GM19193 (cell line): ENCODE measurements around the gene CDK5R1.
A peak's percentile ranks its signal among the peaks of the same experiment; 100 is the strongest.

Experiments used
- POLR2A ChIP-seq: IDR thresholded peaks from 4 replicates; pipeline ENCODE4 v1.6.1; 2011; ENCODE audit not compliant: insufficient read depth, insufficient read length; ENCODE audit errors: extremely low read depth

Gene CDK5R1

GRCh38 chr17:32485261-32486110, 1.3 kb upstream of the CDK5R1 start:
- TF ChIP-seq POLR2A = no peak

- peak; percentile 4 for TF ChIP-seq POLR2A
These were observed 587 bp upstream of the CDK5R1 start for GRCh38 chr17:32486111-32486700.

- peak; percentile 29 for TF ChIP-seq POLR2A
These were observed 832 bp downstream of the CDK5R1 start for GRCh38 chr17:32487473-32488176.

- peak; percentile 22 for TF ChIP-seq POLR2A
These were observed 1.4 kb downstream of the CDK5R1 start for GRCh38 chr17:32488177-32488542.

GRCh38 chr17:32488604-32489180, 1.9 kb downstream of the CDK5R1 start:
- no peak for TF ChIP-seq POLR2A

GRCh38 chr17:32489320-32490100, 2.7 kb downstream of the CDK5R1 start:
- TF ChIP-seq POLR2A = no peak

GRCh38 chr17:32490101-32490482, 3.3 kb downstream of the CDK5R1 start:
- peak; percentile 63 for TF ChIP-seq POLR2A

- TF ChIP-seq POLR2A = peak; percentile 55
These were observed 4.8 kb downstream of the CDK5R1 start for GRCh38 chr17:32491371-32492263.

GRCh38 chr17:32492264-32492589, 5.4 kb downstream of the CDK5R1 start:
- TF ChIP-seq POLR2A = no peak

- TF ChIP-seq POLR2A = no peak
These were observed 6.0 kb downstream of the CDK5R1 start for GRCh38 chr17:32492648-32493289.

- no peak for TF ChIP-seq POLR2A
These were observed 6.8 kb downstream of the CDK5R1 start for GRCh38 chr17:32493571-32493970.

GRCh38 chr17:32493976-32494513, 7.3 kb downstream of the CDK5R1 start:
- no peak for TF ChIP-seq POLR2A
